HG02981 (cell line): Measurements from ENCODE around the gene RAB11FIP3.
"Not testable (repeated sequence)": the region's sequence is repeated elsewhere in the genome, so short reads cannot be mapped to it uniquely, and the experiment has no call there.

Experiments used
- ATAC-seq: cut with Tn5 transposase; IDR thresholded peaks from one replicate; pipeline ENCODE4 v1.9.1; 2021; ENCODE audit warnings: mild to moderate bottlenecking, moderate library complexity; ENCODE audit not compliant: unreplicated experiment

RAB11FIP3 gene

DNA sequence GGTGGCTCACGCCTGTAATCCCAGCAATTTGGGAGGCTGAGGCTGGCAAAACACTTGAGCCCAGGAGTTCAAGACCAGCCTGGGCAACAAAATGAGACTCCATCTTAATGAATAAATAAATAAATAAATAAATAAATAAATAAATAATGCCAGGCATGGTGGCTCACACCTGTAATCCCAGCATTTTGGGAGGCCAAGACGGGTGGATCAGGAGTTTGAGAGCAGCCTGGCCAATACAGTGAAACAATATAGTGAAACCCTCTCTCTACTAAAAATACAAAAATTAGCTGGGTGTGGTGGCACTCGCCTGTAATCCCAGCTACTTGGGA, 10.3 kb upstream of the RAB11FIP3 start:
- ATAC-seq, result not testable (repeated sequence)

DNA sequence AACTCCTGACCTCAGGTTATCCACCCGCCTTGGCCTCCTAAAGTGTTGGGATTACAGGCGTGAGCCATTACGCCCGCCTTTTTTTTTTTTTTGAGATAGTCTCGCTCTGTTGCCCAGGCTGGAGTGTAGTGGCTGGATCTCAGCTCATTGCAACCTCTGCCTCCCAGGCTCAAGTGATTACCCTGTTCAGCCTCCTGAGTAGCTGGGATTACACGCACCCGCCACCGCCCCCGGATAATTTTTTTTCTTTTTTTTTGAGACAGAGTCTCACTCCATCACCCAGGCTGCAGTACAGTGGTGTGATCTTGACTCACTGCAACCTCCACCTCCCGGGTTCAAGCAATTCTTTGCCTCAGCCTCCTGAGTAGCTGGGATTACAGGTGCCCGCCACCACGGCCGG, 3.3 kb upstream of the RAB11FIP3 start:
- not testable (repeated sequence) for ATAC-seq

DNA sequence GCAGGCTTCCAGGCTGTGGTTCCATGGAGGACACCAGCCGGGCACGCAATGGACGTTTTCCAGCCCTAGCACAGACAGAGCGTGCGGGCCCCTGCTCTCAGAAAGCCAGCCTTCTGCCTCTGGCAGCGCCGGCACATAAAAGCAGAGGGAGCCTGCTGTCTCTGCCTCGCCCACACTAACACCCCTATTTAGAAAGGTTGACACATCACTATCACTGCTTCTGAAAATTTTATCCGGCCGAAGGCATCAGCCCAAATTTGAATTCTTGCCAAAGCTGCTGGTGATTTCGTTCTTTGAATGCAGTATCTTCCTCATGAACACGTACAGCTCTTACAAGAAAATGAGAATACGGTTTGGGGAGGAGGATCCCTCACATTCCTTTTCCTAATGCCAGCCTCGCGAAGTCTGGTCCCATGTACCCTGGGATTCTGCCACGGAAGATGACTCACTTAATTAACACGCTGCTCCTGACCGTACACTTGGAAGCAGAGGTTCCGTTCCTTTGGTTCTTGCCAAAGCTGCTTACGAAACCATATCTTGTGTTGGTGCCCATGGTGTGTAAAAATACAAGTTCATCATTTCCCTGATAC, 1.3 kb upstream of the RAB11FIP3 start:
- no peak for ATAC-seq

DNA sequence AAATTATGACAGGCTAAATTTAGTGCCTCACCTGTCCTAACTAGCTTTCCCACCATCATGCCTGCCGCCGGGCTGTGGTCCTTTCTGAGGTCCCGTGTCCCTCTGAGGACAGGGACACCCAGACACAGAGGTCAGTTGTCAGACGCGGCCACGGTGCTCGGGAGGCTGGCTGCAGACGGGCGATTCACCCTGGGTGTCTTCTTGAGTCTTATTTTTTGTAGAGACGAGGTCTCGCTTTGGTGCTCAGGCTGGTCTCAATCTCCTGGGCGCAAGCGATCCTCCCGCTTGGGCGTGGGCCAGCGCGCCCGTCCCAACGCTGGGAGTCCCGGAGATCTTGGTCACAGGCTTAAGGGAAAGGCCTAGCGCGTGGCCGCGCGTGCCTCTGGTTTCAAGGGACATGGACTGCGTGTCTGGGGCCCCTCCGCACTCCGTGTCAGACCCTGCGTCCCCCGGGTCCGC, 797 bp upstream of the RAB11FIP3 start:
- no peak for ATAC-seq

- peak; percentile 26 for ATAC-seq
Observed at GRCh38 chr16:425740-426114, 278 bp downstream of the RAB11FIP3 start.

DNA sequence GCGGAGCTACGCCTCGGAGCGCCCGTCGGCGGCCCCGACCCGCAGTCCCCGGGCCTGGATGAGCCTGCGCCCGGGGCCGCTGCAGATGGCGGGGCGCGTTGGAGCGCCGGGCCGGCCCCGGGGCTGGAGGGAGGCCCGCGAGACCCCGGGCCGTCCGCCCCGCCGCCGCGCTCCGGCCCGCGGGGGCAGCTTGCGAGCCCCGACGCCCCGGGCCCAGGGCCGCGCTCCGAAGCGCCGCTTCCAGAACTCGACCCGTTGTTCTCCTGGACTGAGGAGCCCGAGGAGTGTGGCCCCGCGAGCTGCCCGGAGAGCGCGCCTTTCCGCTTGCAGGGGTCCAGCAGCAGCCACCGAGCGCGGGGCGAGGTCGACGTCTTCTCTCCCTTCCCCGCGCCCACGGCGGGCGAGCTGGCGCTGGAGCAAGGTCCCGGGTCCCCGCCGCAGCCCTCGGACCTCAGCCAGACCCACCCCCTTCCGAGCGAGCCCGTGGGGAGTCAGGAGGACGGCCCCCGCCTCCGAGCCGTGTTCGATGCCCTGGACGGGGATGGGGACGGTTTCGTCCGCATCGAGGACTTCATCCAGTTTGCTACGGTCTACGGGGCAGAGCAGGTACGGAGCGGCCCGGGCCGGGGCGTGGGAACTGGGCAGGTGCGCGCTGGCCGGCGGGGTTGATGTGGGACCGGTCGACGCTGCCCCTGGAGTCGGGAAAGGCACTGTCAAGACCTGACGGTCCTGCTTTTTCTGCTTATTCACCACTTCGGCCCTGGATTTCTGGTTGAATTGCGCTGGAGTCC, 861 bp downstream of the RAB11FIP3 start:
- no peak for ATAC-seq

GRCh38 chr16:426906-427249, 1.4 kb downstream of the RAB11FIP3 start:
- no peak for ATAC-seq

GRCh38 chr16:427250-427649, 1.8 kb downstream of the RAB11FIP3 start:
- no peak for ATAC-seq

GRCh38 chr16:430904-431303, 5.5 kb downstream of the RAB11FIP3 start:
- ATAC-seq, result no peak

DNA sequence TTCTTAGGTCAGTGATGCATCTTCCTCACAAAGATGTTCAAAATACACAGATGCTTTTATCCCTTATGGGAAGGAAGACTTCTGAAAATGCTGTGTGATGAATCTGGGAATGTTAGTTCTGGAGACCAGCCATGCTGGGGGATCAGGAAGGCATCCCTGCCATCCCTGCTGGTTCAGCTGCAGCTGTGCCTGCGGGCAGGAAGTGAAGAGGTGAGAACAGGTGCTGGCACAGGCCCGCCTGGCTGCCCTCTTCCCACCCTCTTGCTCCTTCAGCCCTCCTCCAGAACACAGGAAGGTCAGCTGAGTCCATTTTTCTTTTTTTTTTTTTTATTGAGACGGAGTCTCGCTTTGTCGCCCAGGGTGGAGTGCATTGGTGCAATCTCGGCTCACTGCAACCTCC, 15.2 kb downstream of the RAB11FIP3 start:
- no peak for ATAC-seq

DNA sequence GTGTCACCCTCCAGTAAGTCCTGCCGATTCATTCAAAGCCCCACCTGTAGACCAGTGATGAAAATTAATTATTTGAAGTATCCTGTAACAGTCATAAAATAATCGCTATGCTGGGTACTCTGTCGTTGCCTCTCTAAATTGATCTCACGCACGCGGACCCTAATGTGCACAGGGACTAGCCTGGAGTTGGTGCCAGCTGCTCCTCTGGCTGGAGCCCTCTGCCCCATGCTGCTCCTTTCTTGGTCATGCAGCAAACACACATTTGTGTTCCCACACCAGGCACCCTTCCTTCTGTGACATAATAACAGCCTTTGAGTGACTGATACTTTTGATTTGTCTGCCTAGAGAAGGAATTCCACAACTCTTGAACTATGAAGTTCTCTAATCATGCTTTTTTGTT, 16.0 kb downstream of the RAB11FIP3 start:
- ATAC-seq, result no peak

GRCh38 chr16:442976-443375, 17.5 kb downstream of the RAB11FIP3 start:
- ATAC-seq, result no peak

- no peak for ATAC-seq
Observed at GRCh38 chr16:444027-444426, 18.6 kb downstream of the RAB11FIP3 start.

- no peak for ATAC-seq
Observed at GRCh38 chr16:445566-445965, 20.1 kb downstream of the RAB11FIP3 start.

DNA sequence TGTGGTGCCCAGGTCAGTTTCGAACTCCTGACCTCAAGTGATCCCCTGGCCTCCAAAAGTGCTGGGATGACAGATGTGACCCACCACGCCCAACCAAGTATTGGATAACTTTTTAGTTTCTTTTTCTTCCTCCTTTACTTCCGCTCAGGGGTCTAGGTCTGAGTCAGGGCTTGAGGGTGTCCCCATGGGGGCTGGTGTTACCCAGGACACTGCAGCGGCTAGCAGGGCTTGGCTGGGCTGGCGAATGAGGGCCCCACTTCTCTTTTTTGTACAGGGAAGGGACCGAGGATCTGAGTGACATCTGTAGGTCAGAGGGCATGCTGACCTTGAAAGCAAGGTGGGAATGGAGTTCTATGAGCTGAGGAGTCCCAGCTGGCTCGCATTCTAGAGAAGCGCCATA, 24.9 kb downstream of the RAB11FIP3 start:
- ATAC-seq, result no peak

DNA sequence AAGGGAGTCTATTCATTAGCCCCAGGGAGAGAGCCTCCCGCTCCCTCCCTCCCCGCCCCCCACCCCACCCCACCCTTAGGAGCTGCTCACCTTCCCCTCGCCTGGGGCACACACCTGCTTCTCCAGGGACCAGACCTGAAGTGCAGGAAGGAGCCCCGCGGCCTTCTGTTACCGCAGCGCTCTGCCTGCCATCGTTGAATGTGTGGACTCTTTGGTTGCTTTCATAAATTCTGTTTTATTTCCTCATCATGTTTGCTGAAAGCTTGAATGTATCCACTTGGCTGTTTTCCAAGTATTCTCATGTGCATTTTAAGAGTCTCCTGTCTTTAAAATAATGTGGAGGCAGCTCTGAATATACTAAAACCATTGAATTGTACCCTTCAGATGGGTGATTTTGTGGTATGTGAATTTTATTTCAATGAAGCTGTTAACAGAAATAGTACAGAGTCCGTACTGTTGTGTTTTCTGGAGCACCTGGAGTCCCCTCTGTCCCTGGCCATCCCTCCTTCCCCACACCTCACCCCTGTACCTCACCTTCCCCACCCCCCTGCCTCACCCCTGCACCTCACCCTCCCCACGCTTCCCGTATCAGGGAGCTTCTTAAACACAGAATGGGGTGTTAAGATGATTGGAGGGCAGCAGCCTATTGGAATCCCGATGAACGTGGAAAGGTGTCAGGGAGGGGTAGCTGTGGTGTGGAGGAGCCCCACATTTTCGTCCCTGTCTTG, 25.5 kb downstream of the RAB11FIP3 start:
- no peak for ATAC-seq

- no peak for ATAC-seq
Observed at GRCh38 chr16:454397-454940, 29.0 kb downstream of the RAB11FIP3 start.

- ATAC-seq, result no peak
Observed at GRCh38 chr16:455453-455852, 30.0 kb downstream of the RAB11FIP3 start.

GRCh38 chr16:456891-457483, 31.5 kb downstream of the RAB11FIP3 start:
- ATAC-seq, result no peak

DNA sequence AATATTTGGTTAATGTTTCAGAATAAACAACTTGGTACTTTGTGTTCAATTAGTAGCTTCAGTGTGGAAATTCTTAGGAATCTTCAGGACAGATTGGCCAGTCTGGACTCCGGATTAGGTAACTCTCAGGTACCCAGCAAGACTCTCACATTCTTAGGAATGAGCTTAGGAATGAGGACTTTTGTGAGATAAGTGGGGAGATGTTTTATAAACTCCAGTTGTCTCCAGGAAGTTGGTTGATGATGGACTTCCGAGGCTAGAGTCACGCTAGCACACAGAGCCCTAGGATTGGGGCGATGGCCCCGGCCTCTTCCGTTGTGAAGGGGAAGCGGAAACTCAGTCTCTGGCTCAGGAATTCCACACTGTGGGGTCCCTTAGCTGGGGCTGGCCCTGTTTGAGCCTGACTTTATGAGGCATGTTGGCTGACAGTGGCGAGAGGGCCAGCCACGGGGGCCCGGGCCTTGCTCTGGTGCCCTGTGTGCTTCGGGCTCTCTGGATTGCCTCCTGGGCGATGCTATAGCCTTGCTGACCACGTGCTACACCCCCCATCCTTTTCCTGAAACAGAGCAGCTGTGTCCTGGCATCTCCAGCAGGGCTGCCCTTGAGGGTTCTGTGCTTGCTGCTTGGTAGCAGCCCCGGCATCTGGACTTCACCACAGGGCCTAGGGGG, 32.4 kb downstream of the RAB11FIP3 start:
- ATAC-seq, result no peak

GRCh38 chr16:459761-460160, 34.3 kb downstream of the RAB11FIP3 start:
- ATAC-seq, result no peak
